NCI-H1417 (cell line): Measurements from ENCODE around the gene FBXL12.
"Not testable (repeated sequence)": the region's sequence is repeated elsewhere in the genome, so short reads cannot be mapped to it uniquely, and the experiment has no call there.

Source experiments
- DNase-seq, 3 experiments: peaks; one replicate each; lab custom pipeline; 2025; lab: John Stamatoyannopoulos, UW

FBXL12 gene

GRCh38 chr19:9838324-9838723 lies 19.4 kb upstream of the FBXL12 start:
- no peak for DNase-seq

DNA sequence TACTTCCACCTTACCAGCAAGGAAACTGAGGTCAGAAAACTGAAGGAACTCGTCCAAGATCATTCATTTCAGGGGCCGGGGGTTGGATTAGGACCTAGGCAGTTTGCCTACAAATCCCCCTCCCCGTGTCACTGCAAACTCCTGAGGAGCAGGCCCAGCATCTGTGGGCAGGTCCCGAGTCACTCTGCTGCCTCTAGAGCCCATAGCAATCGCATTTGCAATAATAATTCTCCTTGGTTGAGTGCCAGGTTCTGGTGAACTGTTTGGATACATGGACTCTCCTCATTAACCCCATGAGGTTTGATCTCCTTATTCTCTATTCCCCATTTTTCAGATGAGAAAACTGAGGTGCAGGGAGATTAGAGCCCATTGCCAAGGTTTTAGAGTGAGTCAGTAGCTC lies 17.1 kb upstream of the FBXL12 start:
- peak in 1 of 3 experiments; percentile 39 for DNase-seq

- DNase-seq, result peak in 1 of 3 experiments; percentile 33
Measured at GRCh38 chr19:9835507-9835949, 16.6 kb upstream of the FBXL12 start.

DNA sequence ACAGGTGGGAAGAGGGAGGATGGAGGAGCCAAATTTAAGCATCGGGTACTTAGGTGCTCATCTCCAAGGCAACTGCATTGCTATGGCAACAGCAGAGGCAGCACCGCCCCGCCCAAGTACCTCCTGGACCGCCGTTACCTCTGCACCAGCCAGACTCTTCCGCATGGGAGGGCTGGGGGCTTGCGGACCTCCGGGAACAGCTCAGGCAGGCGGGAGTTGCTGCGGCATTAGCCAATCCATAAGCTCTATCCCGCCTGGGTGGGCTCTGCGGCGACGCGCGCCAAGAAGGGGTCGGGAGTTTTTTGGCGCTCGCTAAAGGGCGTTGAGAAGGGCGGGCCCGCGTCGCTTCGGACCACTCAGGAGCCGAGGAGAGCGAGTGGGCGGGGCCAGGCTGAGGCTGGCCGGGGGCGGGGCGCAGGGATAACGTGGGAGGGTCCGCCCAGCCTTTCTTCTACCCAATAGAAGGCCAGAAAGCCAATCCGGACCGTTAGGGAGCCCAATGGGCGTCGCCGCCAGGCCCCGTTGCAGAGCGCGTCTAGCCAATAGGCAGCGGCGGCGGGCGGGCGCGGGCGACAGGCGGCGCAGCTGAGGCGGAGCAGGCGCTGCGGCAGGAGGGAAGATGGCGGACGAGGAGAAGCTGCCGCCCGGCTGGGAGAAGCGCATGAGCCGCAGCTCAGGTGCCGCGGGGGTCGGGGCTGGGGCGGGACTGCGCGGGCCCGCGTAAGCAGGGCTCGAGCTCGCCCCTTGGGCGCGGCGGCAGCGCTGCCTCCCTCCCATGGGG lies 16.0 kb upstream of the FBXL12 start, which contains the start of gene PIN1:
Gene PIN1 (plus strand): TSS at position 593 of the 781 bp plus-strand sequence. CDS start 27 bp downstream, at position 620.
- peak; percentile 94 to 100 (median 99) for DNase-seq

DNA sequence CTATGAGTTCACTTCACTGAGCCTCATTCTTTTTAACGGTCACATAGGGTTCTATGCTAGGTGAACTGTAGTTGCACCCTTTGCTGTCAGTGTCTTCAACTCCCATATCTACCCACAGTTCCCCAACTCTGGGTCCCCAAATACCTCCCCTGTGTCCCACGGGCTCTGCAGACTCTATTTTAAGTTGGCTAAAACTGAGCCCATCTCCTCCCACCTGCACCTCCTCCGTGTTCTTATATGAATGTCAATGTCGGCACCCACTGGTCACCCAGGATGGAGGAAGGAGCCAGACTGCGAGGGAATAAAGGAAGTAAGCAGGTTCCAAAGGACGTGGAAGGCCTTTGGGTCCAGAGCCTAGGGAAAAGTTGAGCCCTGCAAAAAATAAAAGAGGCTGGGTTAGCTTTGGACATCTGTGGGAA lies 15.4 kb upstream of the FBXL12 start:
- DNase-seq, result no peak

DNA sequence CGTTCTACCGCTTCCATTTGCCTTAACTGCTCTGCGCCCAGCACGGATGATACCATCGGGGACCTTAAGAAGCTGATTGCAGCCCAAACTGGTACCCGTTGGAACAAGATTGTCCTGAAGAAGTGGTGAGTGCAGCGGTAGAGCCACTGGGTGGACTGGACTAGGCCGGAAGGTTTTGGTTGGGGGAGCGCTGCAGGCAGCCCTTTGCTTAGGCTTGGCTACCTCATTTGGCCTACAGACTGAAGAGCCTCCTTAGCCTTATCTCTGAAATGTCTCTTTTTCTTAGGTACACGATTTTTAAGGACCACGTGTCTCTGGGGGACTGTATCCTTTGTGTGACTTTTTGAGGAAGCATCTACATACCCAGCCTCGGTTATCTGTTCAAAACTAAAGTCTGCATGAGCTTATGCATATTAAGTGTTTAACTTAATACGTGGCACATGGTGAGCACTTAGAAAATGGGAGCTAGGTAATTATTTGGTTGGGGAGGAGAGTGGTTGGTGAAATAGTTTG lies 9.7 kb upstream of the FBXL12 start:
- DNase-seq, result no peak

GRCh38 chr19:9827289-9828238 lies 8.7 kb upstream of the FBXL12 start, which contains the start of gene UBL5:
Gene UBL5, plus strand, starts transcription at chr19:9827918. Its CDS starts 420 bp downstream, at chr19:9828338.
- peak; percentile 84 to 96 (median 92) for DNase-seq

- no peak for DNase-seq
Measured at GRCh38 chr19:9823816-9824215, 4.9 kb upstream of the FBXL12 start.

- DNase-seq, result not testable (repeated sequence)
Measured at GRCh38 chr19:9820034-9820433, 1.2 kb upstream of the FBXL12 start.

DNA sequence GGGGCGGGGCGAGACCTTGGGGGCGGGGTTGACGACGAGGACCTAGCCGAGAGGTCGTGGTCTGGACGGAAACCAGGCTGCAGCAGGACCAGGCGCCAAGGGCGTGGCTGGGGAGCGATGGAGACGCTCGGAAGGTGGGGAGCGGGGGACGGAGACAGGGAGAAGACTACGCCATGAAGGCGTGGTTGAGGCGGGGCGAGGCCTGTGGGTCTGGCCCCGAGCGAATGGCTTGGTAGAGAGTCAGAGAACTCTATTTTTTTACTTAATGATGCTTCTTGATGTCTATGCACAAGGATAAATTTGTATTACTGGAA lies 674 bp upstream of the FBXL12 start:
- DNase-seq, result no peak

GRCh38 chr19:9818175-9818733 lies 625 bp downstream of the FBXL12 start:
- peak in 1 of 3 experiments; percentile 55 for DNase-seq

DNA sequence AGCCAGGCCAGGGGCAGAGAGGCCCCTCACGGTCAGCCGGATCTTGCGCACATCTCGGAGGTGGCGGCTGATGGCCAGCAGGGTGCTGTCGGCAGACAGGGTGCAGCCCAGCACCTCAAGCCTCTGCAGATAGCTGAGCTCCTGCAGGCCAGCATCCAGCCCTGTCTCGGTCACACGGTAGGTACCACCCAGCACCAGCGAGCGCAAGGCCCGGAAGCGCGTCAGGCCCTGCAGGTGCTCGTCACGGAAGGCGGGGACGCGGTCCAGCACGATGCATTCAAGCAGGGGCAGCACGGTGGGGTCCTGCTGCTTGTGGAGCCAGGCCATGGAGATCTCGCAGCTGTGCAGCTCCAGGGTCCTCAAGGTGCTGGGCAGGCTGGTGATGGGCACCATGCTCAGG lies 7.7 kb downstream of the FBXL12 start:
- no peak for DNase-seq

DNA sequence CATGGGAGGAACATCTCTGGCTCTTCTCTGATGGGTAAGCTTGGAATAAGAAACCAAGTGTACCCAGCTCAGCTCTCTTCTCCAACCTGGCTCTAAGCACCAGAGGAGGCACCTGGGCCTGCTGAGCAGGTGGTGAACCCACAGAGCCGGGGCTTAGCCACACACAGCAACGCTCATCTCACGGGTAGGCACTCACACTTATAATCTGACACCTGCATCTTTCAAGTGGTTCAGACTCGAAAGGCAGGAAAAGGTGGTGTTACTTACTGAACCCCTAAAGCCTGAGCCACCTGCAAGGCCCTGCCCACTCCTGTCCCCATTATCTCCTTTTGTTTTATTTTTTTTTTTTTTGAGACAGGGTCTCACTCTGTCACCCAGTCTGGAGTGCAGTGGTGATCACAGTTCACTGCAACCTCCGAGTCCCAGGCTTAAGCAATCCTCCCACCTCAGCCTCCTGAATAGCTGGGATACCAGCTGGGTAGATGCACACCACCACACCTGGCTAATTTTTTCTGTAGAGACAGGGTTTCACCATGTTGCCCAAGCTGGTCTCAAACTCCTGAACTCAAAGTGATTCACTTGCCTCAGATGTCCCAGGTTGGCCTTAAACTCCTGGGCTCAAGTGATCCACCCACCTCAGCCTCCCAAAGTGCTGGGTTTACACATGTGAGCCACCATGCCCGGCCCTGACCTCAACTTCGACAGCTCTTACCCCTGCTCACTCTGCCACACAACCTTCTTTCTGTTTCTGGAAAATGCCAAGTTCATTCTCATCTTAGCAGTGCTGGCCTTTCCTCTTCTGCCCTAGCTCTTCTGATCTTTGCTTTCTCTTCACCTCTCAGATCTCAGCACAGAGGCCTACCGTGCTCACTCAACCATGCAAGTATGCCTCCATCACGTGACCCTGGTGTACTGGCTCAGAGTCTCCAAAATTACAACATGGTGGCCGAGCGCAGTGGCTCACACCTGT lies 9.7 kb downstream of the FBXL12 start:
- DNase-seq, result no peak

DNA sequence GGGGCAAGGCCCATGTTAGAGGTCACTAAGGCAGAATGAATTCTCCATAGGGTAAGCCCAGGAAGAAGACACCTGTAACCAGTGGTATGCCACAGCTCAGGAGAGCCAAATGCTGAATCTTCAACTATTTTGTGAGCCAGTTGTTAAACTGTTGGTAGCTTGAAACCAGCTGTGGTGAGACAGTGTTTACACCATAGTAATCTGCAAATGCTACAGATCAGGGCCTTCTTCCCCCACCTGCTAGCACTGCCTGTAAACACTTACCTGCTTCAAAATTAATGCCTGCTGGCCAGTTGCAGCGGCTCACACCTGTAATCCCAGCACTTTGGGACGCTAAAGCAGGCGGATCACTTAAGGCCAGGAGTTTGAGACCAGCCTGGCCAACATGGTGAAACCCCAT lies 12.1 kb downstream of the FBXL12 start:
- no peak for DNase-seq

- no peak for DNase-seq
Measured at GRCh38 chr19:9801976-9802375, 16.9 kb downstream of the FBXL12 start.

GRCh38 chr19:9799162-9799561 lies 19.7 kb downstream of the FBXL12 start:
- DNase-seq, result no peak

DNA sequence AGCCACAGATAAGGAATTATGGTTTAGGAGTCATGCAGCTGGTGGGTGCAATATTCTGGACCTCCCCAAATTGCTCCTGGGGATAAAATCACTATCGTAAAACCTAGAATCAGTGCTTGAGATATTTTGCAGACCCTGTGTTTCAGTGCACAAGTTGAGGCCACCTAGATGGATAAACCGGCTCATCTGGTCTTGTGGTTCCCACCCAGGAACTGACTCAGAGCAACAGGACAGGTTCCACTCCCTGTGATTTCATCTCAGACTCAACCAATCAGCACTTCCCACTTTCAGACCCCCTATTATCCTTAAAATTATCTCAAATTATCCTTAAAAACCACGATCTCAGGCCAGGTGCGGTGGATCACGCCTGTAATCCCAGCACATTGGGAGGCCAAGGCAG lies 21.0 kb downstream of the FBXL12 start:
- DNase-seq, result no peak

DNA sequence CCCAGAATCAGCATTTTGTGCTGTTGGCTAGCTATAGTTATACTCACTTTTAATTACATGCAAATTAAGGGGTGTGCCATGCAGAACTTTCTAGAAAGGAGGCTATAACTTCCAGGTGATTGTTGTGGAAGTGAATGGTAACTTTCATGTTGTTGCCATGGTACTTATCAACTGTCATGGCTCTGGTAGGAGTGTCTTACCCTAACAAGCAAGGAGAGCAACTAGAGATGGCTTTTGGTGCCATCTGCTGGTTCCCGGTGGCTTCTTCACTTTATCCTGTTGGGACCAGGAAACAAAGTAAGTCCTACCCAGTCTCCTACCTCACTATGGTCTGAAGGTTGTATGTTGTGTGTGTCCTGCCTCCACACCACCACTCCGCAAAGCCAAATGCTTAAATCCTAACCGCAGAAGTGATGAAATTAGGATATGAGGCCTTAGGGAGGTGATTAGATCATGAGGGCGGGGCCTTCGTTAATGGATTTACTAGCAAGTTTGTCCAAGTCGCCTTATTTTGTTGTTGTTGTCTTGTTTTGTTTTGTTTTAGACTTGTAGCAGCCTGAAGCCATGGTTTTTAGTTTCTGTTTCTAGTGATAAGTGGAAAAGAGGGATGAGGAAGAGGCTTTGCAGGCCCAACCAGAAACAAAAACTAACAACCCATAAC lies 22.6 kb downstream of the FBXL12 start:
- DNase-seq, result peak; percentile 67 to 95 (median 82)

- no peak for DNase-seq
Measured at GRCh38 chr19:9793071-9793591, 25.7 kb downstream of the FBXL12 start.
